Keratinocyte (primary cell): ENCODE data around the gene MAP4K1. TPM values are rescaled to one million over a fixed set of nuclear protein-coding genes. Genes with fewer than 3 reads are reported as not detected.

Experiments used
- DNase-seq: peaks from one replicate; pipeline ENCODE4 v3.0.0-alpha.2; 2011; ENCODE audit warnings: low read depth, missing footprints, low spot score
- FAIRE-seq: peaks from 2 replicates; lab custom pipeline; 2011; peaks lifted over from hg19 to GRCh38; lab: Jason Lieb, UNC
- H2AFZ ChIP-seq: 2 replicates; pipeline ENCODE4 v1.6.0; 2012; ENCODE audit warnings: low read length, control low read depth, inconsistent platforms; ENCODE audit not compliant: control insufficient read depth
- H3K27ac ChIP-seq: 2 replicates; pipeline ENCODE4 v1.5.1; 2011; ENCODE audit warnings: low read length; ENCODE audit not compliant: control insufficient read depth, insufficient read depth
- H3K27me3 ChIP-seq: 3 replicates; pipeline ENCODE4 v1.6.0; 2011; ENCODE audit warnings: low read length; ENCODE audit not compliant: control insufficient read depth, insufficient read depth; ENCODE audit errors: extremely low read depth
- H3K36me3 ChIP-seq, 2 experiments: 2 replicates in 1 of 2; 3 replicates in 1 of 2; pipeline ENCODE4 v1.5.1; 2011; ENCODE audit warnings: low read length in 2 of 2, mild to moderate bottlenecking in 1 of 2; ENCODE audit not compliant: control insufficient read depth in 2 of 2, insufficient read depth in 2 of 2; ENCODE audit errors: extremely low read depth in 1 of 2
- H3K4me1 ChIP-seq: 3 replicates; pipeline ENCODE4 v1.5.1; 2011; ENCODE audit warnings: low read length; ENCODE audit not compliant: control insufficient read depth, insufficient read depth; ENCODE audit errors: extremely low read depth
- H3K4me2 ChIP-seq: 3 replicates; pipeline ENCODE4 v1.6.0; 2011; ENCODE audit warnings: low read depth, low read length; ENCODE audit not compliant: control insufficient read depth, insufficient read depth; ENCODE audit errors: extremely low read depth
- H3K4me3 ChIP-seq, 3 experiments: fragments of 200-600 bp in 1 of 3; sonication (generic) in 1 of 3; 2 replicates in 2 of 3; 3 replicates in 1 of 3; pipeline ENCODE4 v1.5.1; 2011 to 2016; ENCODE audit warnings: low read length in 3 of 3, mild to moderate bottlenecking in 3 of 3, control low read depth in 2 of 3, inconsistent platforms in 1 of 3, low read depth in 1 of 3, mixed read lengths in 1 of 3, mixed run types in 1 of 3, moderate library complexity in 1 of 3; ENCODE audit not compliant: control insufficient read depth in 2 of 3, insufficient read depth in 2 of 3; ENCODE audit errors: extremely low read depth in 1 of 3
- H3K79me2 ChIP-seq: 2 replicates; pipeline ENCODE4 v1.6.0; 2012; ENCODE audit warnings: low read length; ENCODE audit not compliant: control insufficient read depth, insufficient read depth
- H3K9ac ChIP-seq: 3 replicates; pipeline ENCODE4 v1.6.0; 2011; ENCODE audit warnings: low read length; ENCODE audit not compliant: control insufficient read depth, insufficient read depth; ENCODE audit errors: extremely low read depth
- H3K9me1 ChIP-seq: 3 replicates; pipeline ENCODE4 v1.6.0; 2011; ENCODE audit warnings: low read length; ENCODE audit not compliant: control insufficient read depth, insufficient read depth; ENCODE audit errors: extremely low read depth
- H3K9me3 ChIP-seq: 2 replicates; pipeline ENCODE4 v1.5.1; 2012; ENCODE audit warnings: low read depth, low read length; ENCODE audit not compliant: control insufficient read depth
- H4K20me1 ChIP-seq: 3 replicates; pipeline ENCODE4 v1.6.0; 2011; ENCODE audit warnings: low read length; ENCODE audit not compliant: control insufficient read depth, insufficient read depth; ENCODE audit errors: extremely low read depth
- CTCF ChIP-seq, 3 experiments: IDR thresholded peaks in 1 of 3; conservative IDR thresholded peaks in 1 of 3; optimal IDR thresholded peaks in 1 of 3; 2 replicates in 2 of 3; 3 replicates in 1 of 3; pipeline versions ENCODE3 to v1.5.1; 2011; ENCODE audit warnings: low read length in 3 of 3, mild to moderate bottlenecking in 3 of 3, moderate library complexity in 2 of 3, control low read depth in 1 of 3, inconsistent platforms in 1 of 3; ENCODE audit not compliant: insufficient read depth in 2 of 3; ENCODE audit errors: extremely low read depth in 1 of 3
- EZH2 ChIP-seq: IDR thresholded peaks from one replicate; pipeline ENCODE4 v1.6.1; 2012; ENCODE audit warnings: inconsistent platforms, mild to moderate bottlenecking, low read length, moderate library complexity
- dilution Hi-C: fragments of 300-500 bp; cut with MboI; formaldehyde crosslinking; loops from one replicate; pipeline ENCODE4 v1.7.0; 2020; ENCODE audit warnings: low sequenced_read_pairs; ENCODE audit not compliant: extremely low pct_ligation_motif_present
- polyA plus RNA-seq, 5 experiments: library from polyadenylated mRNA; depleted of rRNA in 3 of 5; stranded (reverse) in 3 of 5; stranded (forward) in 1 of 5; unstranded in 1 of 5; fragments of >200 nt; gene quantifications; 1 replicate in 1 of 5; 2 replicates in 3 of 5; 3 replicates in 1 of 5; pipeline versions ENCODE4 v1.2.1 to v1.2.3, GENCODE V29; 2011 to 2012; ENCODE audit warnings: missing spikeins in 2 of 5, low read depth in 1 of 5, low replicate concordance in 1 of 5

The MAP4K1 gene
- polyA plus RNA-seq, 1 donor (not counting 4 experiments of a cell fraction or from before 2014, with no cell fraction given), result 0.25 TPM

GRCh38 chr19:38650172-38650775, 32.5 kb upstream of the MAP4K1 start:
- Histone ChIP-seq H3K9me3 (no peaks in the 10 kb centered on the region), H3K79me2 (peaks cover 78% of the 10 kb centered on the region), H3K36me3 (peaks cover 4 to 16% of the 10 kb centered on the region in 2 experiments), H2AFZ (no peak overlapping the region), H3K4me1 (peaks cover 48% of the 10 kb centered on the region), H3K27me3 (no peaks in the 10 kb centered on the region), H3K27ac (peak overlapping the region; percentile 98), H4K20me1 (peaks cover 9% of the 10 kb centered on the region), H3K4me3 (peak overlapping the region; percentile 96 to 100 (median 98)), H3K9ac (peak overlapping the region; percentile 99), H3K4me2 (peak overlapping the region; percentile 71), H3K9me1 (no peaks in the 10 kb centered on the region)
- TF ChIP-seq EZH2 (no peak), CTCF (optimal IDR thresholded peaks at IDR 0.05 in 1 of 3, IDR thresholded peaks at IDR 0.05 in 1 of 3, conservative IDR thresholded peaks at IDR 0.05 in 1 of 3; ENCODE audit: extremely low read depth in 1 of 3, insufficient read depth in 2 of 3, low read length in 3 of 3) (no peak)
- FAIRE-seq, result no peak
- dilution Hi-C loops, result no loop called here
- DNase-seq, result no peak

GRCh38 chr19:38649305-38650171, 31.8 kb upstream of the MAP4K1 start:
- Histone ChIP-seq H3K36me3 (peaks cover 0 to 9% of the 10 kb centered on the region in 2 experiments), H3K9ac (peak overlapping the region; percentile 99), H3K79me2 (peaks cover 71% of the 10 kb centered on the region), H2AFZ (no peak overlapping the region), H3K9me3 (no peaks in the 10 kb centered on the region), H3K9me1 (no peaks in the 10 kb centered on the region), H3K27ac (peak overlapping the region; percentile 98), H3K27me3 (no peaks in the 10 kb centered on the region), H3K4me2 (peak overlapping the region; percentile 71), H3K4me1 (peaks cover 44% of the 10 kb centered on the region), H3K4me3 (peak overlapping the region; percentile 96 to 100 (median 98)), H4K20me1 (peaks cover 9% of the 10 kb centered on the region)
- no peak for DNase-seq
- no peak for TF ChIP-seq CTCF (optimal IDR thresholded peaks at IDR 0.05 in 1 of 3, IDR thresholded peaks at IDR 0.05 in 1 of 3, conservative IDR thresholded peaks at IDR 0.05 in 1 of 3; ENCODE audit: extremely low read depth in 1 of 3, insufficient read depth in 2 of 3, low read length in 3 of 3)
- no peak for TF ChIP-seq EZH2
- peak; percentile 62 for FAIRE-seq
- dilution Hi-C loops, result no loop called here
